ENCODE measurements around the gene PDGFA.
"Not testable (repeated sequence)": the region's sequence is repeated elsewhere in the genome, so short reads cannot be mapped to it uniquely, and the experiment has no call there.

PDGFA gene

DNA sequence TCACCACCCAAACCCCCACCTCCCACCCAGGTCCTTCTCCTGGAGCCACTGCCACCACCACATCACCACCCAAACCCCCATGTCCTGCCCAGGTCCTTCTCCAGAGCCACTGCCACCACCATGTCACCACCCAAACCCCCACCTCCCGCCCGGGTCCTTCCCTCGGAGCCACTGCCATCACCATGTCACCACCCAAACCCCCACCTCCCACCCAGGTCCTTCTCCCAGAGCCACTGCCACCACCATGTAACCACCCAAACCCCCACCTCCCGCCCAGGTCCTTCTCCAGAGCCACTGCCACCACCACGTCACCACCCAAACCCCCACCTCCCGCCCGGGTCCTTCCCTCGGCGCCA lies 31.9 kb upstream of the PDGFA start:
- not testable (repeated sequence) for DNase-seq

DNA sequence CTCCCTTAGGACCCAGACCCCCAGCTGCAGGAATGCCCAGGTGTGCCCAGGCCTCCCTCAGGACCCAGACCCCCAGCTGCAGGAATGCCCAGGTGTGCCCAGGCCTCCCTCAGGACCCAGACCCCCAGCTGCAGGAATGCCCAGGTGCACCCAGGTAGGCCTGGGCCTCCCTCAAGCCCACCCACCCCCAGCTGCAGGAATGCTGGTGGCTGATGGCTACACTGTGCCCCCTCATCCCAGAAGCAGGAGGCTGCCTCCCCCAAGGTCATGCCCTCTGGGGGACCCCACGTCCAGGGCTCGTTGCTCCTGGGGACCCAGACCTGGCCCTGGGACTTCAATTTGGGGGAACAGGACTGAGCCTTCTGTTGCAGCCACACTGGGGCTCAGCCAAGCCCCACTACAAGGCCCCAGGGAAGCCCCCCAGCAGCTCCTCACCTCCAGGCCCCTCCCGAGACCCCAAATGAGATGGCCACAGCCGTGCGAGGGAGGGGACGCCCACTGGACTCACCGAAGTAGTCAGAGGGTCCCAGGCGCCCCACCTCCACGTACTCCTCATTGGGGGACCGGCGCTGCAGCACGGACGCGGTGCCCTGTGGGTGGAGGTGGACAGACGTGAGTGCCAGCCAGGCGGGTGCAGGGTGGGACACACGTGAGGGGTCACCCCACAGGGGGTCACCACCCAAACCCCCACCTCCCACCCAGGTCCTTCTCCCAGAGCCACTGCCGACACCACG lies 31.4 kb upstream of the PDGFA start:
- no peak for DNase-seq

DNA sequence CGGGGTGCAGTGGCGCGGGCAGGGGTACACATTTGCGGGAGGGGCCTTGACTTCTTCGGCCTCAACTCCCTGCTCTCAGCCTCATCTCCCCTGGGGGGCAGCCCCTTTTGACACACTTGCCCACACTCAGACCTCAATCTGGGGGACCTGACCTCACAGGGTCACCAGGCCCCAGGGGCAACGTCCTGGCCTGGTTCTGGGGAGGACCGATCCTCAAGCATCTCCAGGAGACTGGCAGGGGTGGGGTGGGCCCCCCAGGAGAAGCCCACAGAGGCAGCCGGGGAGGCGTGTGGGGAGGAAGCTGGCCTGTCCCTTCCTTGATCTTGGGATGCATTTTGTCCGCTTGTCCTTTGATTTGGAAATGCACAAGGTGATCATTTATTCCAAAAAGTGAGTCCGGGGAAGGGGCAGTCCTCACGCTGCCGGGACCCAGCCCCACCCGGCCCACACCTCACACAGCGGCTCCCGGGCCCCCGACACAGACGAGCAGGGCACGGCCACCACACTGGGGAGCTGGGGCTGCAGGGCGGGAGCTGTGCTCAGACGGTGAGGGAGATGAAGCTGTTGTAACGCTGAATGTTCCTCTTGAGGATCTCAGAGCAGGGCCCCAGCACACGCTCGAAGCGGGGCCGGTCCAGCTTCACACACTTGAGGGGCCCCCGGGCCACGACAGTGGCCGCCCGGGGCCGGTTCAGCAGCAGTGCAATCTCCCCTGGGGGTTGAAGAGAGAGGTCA lies 30.4 kb upstream of the PDGFA start:
- no peak for DNase-seq

DNA sequence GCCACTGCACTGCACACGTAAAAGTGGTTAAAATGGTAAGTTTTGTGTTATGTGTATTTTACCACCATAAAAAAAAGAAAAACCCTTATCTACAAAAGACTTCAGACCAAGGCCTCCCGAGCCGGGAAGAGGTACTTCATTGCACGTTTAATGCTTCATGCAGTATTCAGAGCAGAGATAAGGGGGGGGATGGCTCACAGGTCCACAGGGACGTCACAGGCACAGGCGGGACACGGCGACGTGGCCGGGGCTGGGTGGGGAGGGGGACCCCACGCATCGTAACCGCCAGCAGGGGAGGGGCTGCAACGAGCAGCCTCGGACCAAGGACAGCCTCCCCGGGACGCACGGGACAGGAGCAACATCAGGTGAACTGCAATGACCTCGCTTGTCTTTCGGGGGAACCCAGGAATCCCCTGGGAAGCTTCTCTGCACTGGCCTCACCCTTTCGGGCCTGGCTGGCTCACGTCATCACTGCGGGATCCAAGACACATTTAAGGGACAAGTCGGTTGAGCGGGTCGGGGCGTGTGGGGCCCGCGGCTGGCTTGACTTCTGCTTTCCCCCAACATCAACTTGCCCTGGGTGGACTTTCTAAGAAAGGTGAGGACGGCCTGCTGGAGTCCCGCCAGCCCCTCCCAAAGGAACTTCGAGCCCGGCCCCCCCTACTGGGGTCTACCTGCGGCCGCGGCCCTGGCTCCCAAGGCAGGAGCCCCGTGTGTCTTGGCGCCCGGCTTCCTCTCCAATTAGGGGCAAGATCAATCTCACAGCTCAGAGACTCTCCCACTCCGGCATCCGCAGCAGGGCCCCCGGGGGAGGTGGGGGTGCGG lies 29.6 kb upstream of the PDGFA start:
- DNase-seq = no peak

DNA sequence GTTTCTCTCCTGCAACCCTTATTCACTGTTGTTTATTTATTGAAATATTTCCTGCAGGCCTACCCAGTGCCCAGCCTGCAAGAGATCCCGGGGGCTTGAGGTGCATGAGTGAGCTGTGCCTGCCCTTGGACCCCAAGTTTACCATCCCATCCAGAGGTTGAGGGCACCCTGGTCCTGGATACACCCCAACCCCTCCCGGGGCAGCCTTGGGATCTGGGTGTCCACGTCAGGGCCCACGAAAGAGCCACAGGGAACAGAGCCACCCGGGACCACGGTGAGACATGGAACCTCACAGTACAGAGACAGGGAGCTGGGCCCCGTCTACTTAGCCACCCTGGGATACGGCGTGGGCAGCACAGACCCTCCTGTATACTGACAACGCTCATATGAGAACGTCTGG lies 28.8 kb upstream of the PDGFA start:
- no peak for DNase-seq

DNA sequence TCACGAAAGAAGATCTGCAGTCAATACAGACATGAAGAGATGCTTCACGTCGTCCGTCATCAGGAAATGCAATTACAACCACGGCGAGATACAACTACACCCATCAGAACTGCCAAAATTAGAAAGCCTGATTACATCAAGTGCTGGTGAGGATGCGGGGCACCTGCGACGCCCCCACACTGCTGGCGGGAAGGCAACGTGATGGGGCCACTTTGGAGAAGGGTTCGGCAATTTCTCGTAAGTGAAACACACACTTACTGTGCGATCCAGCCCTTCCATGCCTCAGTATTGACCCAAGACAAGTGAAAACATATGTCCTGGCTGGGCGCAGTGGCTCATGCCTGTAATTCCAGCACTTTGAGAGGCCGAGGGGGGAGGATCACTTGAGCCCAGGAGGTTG lies 25.8 kb upstream of the PDGFA start:
- DNase-seq = no peak

DNA sequence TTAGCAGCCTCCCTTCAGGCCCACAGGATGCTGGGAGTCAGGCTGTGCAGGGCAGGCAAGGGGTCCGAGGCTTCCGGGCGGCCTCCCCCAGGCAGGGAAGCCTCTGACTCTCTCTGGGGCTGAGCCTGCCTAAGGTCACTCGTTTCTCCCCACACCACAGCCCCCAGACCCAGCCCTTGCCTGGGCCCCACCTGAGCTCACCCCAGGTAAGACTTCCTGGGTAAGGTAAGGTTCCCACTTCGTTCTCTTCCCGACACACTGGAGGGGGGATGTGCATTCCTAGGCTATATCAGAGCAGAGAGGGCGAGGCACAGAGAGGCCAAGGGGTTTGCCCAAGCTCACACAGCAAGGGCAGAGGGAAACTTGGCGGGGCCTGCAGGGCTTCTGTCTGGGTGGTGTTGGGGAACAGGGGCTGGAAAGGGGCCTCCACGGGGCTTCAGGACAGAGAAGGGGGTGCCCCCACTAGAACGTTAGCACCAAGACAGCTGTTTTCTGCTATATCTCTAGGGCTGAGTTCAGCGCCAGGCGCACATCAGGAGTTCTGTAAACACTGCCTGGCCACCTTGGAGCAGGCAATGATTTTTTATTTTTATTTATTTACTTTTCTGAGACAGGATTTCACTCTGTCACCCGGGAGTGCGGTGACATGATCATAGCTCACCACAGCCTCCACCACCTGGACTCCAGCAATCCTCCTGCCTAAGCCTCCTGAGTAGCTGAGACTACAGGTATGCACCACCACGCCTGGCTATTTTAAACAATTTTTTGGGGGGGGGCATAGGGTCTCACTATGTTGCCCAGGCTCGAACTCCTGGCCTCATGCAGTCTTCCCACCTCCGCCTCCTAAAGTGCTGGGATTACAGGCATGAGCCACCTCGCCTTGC lies 24.9 kb upstream of the PDGFA start:
- DNase-seq = no peak

DNA sequence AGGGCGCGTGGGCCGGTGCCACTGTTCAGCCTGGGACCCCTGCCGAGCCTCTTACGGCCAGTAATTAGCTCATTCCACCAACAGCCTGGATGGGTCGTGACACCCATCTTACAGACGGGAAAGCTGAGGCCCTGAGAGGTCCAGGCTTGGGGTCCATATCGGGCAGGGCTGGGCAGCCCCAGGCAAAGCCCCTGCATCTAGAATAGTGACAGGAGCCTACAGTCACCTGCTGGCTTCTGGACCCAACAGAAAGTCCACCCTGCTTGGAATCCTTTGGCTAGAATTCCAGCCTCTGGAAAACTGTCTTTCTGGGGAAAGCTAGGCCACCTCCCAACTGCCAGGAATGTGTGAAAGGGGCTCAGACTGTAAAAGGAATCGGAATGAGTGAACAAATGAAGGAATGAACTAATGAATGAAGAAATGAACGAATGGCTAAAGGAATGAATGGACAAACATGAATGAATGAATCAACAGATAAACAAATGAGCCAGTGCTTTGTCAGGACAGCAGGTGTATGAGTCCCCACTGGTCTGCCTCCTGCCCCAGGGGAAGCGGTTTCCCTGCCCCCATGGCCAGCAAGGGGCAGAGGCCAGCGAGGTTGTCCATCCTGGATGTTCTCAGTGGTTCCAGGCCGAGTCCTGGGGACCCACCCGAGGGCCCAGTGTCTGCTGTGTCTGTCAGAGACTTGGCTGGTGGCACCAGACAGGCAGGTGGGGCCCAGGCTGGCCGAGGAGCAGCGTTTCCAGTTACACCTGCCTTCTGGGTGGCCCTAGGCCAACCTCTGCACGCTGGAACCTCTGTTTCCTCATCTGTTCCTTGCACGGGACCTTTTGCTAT lies 24.1 kb upstream of the PDGFA start:
- DNase-seq = no peak

DNA sequence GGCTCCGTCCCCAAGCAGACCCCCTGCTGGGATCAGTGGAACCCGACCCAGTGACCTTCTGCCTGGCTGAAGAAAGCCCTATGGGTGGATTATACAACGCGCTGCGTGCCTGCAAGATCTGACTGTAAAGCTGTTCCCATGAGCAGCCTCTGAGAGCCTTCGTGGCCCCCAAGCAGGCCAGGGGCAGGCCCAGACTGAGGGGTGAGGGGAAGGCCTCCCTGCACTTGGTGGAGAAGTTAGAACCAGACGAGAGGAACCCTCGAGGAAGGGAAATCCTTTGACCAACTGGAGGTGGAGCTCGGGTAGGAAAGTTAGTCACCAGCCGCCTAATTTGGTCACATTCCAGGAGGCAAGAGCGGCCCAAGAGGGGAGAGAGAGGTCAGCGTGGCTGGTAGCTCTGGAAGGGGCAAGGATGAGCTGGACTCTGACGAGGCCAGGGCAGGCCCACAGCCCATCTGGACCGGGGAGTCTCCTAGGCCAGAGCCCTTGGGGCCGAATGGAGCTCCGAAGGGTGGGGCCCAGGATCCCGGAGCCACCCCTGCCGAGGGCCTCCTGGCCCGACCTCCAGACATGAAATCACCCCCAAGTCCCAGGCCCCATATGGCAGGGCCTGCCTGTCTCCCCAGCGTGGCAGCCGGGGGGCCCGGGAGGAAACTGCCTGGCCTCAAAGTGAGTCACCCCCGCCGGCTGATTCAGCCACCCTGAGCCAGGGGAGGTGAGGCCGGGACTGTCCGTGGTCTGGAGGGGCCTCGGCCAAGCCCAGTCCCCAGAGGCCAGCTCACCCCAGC lies 23.3 kb upstream of the PDGFA start:
- no peak for DNase-seq

DNA sequence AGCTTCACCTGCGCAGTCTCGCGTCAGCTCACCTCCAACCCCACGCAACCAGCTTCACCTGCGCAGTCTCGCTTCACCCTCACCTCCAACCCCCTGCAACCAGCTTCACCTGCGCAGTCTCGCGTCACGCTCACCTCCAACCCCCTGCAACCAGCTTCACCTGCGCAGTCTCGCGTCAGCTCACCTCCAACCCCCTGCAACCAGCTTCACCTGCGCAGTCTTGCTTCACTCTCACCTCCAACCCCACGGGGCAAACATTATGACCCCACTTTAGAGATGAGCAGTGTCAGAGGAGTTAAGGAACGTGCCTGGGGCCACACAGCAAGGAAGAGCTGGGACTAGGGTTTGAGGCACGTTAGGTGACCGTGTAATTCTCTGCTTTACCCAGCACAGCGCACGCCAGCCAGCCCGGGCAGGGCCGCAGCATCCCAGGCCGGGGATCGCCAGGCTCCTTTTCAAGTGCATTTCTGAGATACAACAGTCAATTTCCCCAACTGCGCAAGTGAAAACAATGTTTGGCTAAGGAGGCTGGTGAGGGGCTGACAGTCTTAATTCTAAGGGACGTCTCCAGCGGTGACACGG lies 22.6 kb upstream of the PDGFA start:
- DNase-seq = no peak

DNA sequence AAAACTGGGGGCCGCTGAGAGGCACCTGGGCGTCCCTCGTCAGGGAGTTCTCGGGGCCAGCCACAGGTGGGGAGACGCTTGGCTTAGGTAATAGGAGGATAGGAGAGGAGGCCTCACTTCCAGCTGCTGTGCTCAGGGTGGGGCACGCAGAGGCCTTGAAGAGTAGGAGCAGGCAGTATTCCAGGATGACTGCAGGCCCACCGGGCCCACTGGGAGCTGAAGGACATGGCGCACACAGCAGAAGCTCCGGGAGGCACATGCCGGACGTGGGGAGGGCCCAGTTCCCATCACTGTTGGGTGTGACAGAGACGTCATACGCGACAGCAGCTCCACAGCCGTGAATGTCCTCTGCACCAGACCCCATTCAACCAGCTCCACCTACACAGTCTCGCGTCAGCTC lies 22.0 kb upstream of the PDGFA start:
- DNase-seq = no peak

DNA sequence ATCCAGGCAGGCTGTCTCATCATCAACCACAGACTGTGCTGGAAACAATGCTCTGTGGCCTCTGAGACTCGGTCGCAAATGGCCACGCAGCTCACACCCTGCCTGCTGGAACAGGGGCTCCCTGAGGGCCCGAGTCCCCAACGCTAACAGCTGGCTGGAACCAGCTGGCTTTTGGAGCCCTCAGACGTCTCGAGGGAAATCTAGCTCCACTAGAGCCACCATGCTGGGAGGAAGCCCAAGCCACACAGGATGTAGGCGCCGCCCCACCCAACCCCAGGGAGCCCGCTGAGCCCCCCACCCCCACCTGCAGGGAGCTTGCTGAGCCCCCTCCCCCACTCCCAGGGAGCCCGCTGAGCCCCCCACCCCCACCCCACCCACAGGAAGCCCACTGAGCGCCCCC lies 21.4 kb upstream of the PDGFA start:
- no peak for DNase-seq

DNA sequence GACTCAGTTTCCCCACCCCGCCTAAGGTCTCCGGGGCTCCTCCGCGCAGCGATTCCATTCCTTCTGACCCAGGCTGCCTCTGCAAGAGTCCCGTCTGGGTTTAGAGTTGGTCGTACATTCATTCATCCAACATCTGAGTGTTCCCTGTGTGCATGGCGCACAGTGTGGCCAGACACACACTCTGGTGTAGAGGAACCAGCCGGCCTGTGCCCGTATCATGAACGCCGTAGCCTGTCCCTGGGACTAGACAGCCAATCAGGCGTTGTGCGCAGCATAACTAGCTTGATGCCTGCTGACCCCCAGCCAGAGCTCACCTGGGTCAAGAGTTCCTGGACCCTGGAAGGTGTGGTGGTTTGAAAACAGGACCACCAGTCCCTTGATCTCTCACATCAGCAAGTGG lies 20.9 kb upstream of the PDGFA start:
- no peak for DNase-seq

DNA sequence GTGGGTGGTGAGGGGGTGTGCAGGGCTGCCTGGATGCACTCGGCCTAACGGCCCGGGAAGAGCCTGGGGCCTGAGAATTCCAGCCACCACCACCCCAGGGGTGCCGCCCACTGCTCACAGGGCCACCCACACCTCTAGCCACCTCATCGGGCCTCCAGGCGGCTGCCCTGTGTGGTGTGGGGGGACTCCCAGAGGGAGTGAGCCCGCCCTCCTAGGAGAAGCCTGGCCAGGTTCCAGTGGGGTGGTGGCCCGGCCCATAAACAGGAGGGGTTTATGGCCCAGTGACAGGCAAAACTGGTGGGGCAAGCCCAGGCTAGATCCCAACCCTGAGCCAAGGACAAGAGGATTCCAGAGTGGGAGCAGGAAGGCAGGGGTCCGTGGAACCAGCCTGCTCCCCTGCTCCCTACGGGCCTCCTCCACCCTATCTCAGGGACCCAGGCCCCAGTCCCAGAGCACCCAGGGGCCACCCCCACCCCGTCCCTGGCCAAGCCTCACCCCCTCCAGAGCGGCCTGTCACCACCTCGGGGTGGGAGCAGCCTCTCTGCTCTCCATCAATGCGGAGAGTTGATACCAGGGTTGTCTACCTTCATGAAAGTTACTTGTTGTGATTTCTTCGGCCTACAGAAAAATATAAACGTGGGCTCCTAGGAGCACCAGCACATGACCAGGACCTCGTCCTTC lies 20.2 kb upstream of the PDGFA start:
- no peak for DNase-seq

DNA sequence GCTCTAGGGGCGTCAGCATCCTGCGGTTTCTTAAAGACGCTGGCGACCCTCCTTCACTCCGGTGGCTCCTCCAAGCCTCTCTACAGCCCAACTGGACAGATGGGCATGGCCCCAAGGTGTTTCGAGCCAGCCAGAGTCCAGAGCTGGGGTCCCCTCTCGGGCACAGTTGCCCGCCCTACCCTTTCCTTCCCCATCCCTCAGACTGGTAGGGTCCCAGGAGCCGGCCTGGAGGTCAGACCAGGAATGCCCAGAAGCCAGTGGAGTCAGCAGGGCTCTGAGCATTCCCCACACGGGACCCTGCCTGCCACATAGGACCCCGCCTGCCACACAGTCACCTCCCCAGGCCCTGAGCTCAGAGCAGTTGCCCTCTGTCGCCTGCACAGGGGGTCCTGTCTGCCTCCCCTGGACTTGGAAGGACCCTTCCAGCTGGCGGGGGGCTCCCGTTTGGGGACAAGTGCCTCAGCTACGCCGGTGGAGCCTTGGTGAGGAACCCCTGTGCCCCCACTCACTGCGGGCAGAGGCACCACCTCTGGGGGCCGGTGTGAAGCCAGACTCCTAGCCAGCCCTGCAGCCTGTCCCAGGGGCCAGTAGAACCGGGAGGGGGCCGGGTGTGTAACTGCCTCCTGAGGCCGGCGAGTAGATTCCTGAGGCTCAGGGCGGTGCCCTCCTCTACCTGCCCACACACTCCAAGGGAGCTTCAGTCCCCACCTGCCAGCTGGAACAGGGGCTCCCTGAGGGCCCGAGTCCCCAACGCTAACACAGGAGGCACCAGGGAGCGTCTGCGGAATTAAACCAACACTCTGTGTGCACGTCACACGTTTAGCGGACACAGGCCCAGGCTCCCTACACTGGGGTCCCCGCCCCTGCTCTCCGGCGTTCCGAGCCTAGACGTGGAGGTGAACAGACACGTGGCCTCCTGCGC lies 19.4 kb upstream of the PDGFA start:
- DNase-seq = no peak

DNA sequence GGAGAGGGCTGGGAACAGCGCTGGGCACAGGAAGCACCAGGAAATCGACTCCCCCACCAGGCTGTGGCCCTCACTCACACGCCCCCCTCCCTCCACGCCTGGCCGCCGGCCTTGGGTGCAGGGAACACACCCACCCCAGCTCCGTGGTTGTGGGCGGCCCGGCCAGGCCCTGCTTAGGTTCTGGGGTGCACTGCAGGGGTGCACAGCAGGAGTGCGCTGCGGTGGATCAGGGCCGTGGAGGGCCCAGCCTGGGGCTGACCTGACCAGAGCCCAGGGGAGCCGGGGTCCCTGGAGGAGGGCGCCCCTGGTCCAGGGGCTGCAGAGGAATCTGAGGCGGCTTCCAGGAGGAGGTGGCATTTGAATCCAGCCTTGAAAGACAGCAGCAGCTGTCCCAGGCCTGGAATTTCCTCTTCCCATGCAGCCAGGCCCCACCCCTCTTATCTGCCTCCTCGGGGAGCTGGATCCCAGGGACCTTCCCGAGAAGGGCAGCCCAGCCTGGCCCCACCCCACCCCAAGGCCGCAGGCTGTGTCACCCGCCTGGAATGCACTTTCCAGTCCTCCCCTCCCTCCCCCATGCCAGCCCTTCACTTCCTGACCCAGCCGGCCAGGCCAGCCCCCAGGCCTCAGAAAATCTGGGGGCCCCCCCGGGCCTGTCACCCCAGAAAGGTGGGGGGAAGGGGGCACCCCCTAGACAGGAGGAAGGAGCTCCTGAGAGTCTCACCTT lies 18.4 kb upstream of the PDGFA start:
- no peak for DNase-seq

DNA sequence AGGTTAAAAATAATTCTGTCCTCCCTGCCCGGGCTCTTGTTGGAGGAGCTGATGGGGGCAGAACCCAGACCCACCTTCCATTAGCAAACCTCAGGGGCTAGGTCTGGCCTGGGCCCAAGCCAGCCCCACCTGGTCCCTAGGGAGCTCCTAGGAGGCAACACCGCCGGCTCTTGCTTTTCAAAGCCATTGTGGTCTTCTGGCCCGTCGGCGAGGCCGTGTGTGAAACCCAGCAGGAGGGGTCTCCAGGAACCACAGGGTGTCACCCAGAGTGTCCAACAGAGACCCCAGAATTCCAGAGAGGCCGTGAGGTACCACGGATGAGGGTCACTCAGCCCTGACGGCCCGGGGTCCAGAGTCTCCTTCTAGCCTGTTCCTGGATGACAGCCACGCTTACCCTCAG lies 16.6 kb upstream of the PDGFA start:
- no peak for DNase-seq

DNA sequence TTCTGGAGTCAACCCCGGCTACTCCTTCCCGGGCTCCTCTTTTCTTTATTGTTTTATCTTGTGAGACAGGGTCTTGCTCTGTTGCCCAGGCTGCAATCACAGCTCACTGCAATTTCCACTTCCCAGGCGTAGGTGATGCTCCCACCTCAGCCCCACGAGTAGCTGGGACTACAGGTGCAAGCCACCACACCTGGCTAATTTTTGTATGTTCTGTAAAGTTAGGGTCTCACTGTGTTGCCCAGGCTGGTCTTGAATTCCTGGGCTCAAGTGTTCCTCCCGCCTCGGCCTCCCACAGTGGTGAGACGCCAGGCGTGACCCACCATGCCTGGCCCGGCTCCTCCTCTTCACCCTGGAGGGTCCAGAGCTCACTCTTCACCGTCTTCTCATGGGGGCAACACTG lies 15.3 kb upstream of the PDGFA start:
- DNase-seq = no peak
